WTC11 (cell line): Measurements from ENCODE around the gene TACR1. TPM values are rescaled to one million over a fixed set of nuclear protein-coding genes. Genes with fewer than 3 reads are reported as not detected.

ENCODE experiments used
- ATAC-seq: fragments of 200-7000 bp; cut with Tn5 transposase; 2 replicates; pipeline ENCODE4 v1.10.0; 2021; ENCODE audit warnings: mild to moderate bottlenecking, moderate library complexity
- CTCF ChIA-PET: fragments of 300-600 bp; sonication (Branson Sonifier 250); formaldehyde crosslinking; loops from one replicate; lab custom pipeline; 2021; ENCODE audit warnings: antibody characterized with exemption; lab: Charles Lee
- POLR2A ChIA-PET: fragments of 350-600 bp; sonication (Branson Sonifier 250); formaldehyde crosslinking; loops from one replicate; lab custom pipeline; 2021; ENCODE audit warnings: antibody characterized with exemption; lab: Charles Lee
- DNase-seq: peaks from one replicate; pipeline ENCODE4 v3.0.0; 2021; ENCODE audit warnings: low spot score
- H3K27ac Mint-ChIP-seq: 2 replicates; pipeline ENCODE4 v1.8.0; 2021; ENCODE audit warnings: mixed read lengths
- H3K27me3 Mint-ChIP-seq: 2 replicates; pipeline ENCODE4 v1.8.0; 2021; ENCODE audit warnings: low read depth, mild to moderate bottlenecking, moderate library complexity, mixed read lengths
- H3K36me3 Mint-ChIP-seq: 2 replicates; pipeline ENCODE4 v1.8.0; 2021; ENCODE audit warnings: mixed read lengths
- H3K4me1 Mint-ChIP-seq: 2 replicates; pipeline ENCODE4 v1.8.0; 2022; ENCODE audit warnings: mixed read lengths
- H3K4me3 Mint-ChIP-seq: 2 replicates; pipeline ENCODE4 v1.8.0; 2021; ENCODE audit warnings: mild to moderate bottlenecking, moderate library complexity, mixed read lengths
- H3K9me3 Mint-ChIP-seq: 2 replicates; pipeline ENCODE4 v1.8.0; 2021; ENCODE audit warnings: mixed read lengths
- AR ChIP-seq: fragments of 250-450 bp; sonication (Bioruptor Pico); IDR thresholded peaks from 2 replicates; pipeline ENCODE4 v1.9.0; 2021; ENCODE audit warnings: mild to moderate bottlenecking
- CREM ChIP-seq: sonication (generic); formaldehyde crosslinking; IDR thresholded peaks from 2 replicates; pipeline ENCODE4 v1.8.1; 2022; ENCODE audit warnings: mild to moderate bottlenecking, missing genetic modification reagents, moderate library complexity
- E2F1 ChIP-seq: sonication (generic); formaldehyde crosslinking; IDR thresholded peaks from 2 replicates; pipeline ENCODE4 v1.8.0; 2022; ENCODE audit warnings: mild to moderate bottlenecking, missing genetic modification reagents
- E2F5 ChIP-seq: sonication (generic); formaldehyde crosslinking; IDR thresholded peaks from 2 replicates; pipeline ENCODE4 v1.8.1; 2022; ENCODE audit warnings: mild to moderate bottlenecking, moderate library complexity, missing genetic modification reagents
- KAT7 ChIP-seq: sonication (generic); formaldehyde crosslinking; IDR thresholded peaks from 2 replicates; pipeline ENCODE4 v1.8.1; 2023; ENCODE audit warnings: missing genetic modification reagents, mild to moderate bottlenecking, borderline replicate concordance
- MAX ChIP-seq: sonication (generic); formaldehyde crosslinking; IDR thresholded peaks from 2 replicates; pipeline ENCODE4 v1.8.0; 2022; ENCODE audit warnings: mild to moderate bottlenecking, missing genetic modification reagents
- MLX ChIP-seq: sonication (generic); formaldehyde crosslinking; IDR thresholded peaks from 2 replicates; pipeline ENCODE4 v1.8.1; 2023; ENCODE audit warnings: mild to moderate bottlenecking, missing genetic modification reagents, moderate library complexity
- MYBL2 ChIP-seq: sonication (generic); formaldehyde crosslinking; IDR thresholded peaks from 2 replicates; pipeline ENCODE4 v1.8.1; 2023; ENCODE audit warnings: mild to moderate bottlenecking, moderate library complexity, missing genetic modification reagents
- NFYB ChIP-seq: sonication (generic); formaldehyde crosslinking; conservative IDR thresholded peaks from 2 replicates; pipeline ENCODE4 v1.8.0; 2022; ENCODE audit warnings: low read depth, missing genetic modification reagents
- NR2C2 ChIP-seq: sonication (generic); formaldehyde crosslinking; IDR thresholded peaks from 2 replicates; pipeline ENCODE4 v1.8.0; 2022; ENCODE audit warnings: mild to moderate bottlenecking, missing genetic modification reagents
- RORB ChIP-seq: fragments of 250-450 bp; sonication (Bioruptor Pico); IDR thresholded peaks from 2 replicates; pipeline ENCODE4 v1.9.0; 2021; ENCODE audit warnings: mild to moderate bottlenecking
- SP1 ChIP-seq: sonication (generic); formaldehyde crosslinking; conservative IDR thresholded peaks from 2 replicates; pipeline ENCODE4 v1.8.1; 2022; ENCODE audit warnings: missing genetic modification reagents
- TCF7 ChIP-seq: sonication (generic); formaldehyde crosslinking; IDR thresholded peaks from 2 replicates; pipeline ENCODE4 v1.8.0; 2022; ENCODE audit warnings: mild to moderate bottlenecking, low read depth, missing genetic modification reagents, moderate library complexity
- USF1 ChIP-seq: sonication (generic); formaldehyde crosslinking; IDR thresholded peaks from 2 replicates; pipeline ENCODE4 v1.8.0; 2022; ENCODE audit warnings: mild to moderate bottlenecking, missing genetic modification reagents
- USF2 ChIP-seq: sonication (generic); formaldehyde crosslinking; IDR thresholded peaks from 2 replicates; pipeline ENCODE4 v1.8.1; 2023; ENCODE audit warnings: mild to moderate bottlenecking, missing genetic modification reagents, moderate library complexity
- ZBTB21 ChIP-seq: sonication (generic); formaldehyde crosslinking; IDR thresholded peaks from 2 replicates; pipeline ENCODE4 v1.8.1; 2023; ENCODE audit warnings: mild to moderate bottlenecking, missing genetic modification reagents, borderline replicate concordance
- ZNF138 ChIP-seq: sonication (generic); formaldehyde crosslinking; conservative IDR thresholded peaks from 2 replicates; pipeline ENCODE4 v1.8.1; 2022; ENCODE audit warnings: mild to moderate bottlenecking, moderate library complexity, missing genetic modification reagents
- ZNF263 ChIP-seq: sonication (generic); formaldehyde crosslinking; IDR thresholded peaks from 2 replicates; pipeline ENCODE4 v1.8.1; 2022; ENCODE audit warnings: low read depth, mild to moderate bottlenecking, moderate library complexity, missing genetic modification reagents
- ZNF532 ChIP-seq: fragments of 250-450 bp; sonication (Bioruptor Pico); IDR thresholded peaks from 2 replicates; pipeline ENCODE4 v1.9.0; 2021; ENCODE audit warnings: mild to moderate bottlenecking, borderline replicate concordance
- ZSCAN18 ChIP-seq: fragments of 250-450 bp; sonication (Bioruptor Pico); IDR thresholded peaks from 2 replicates; pipeline ENCODE4 v2.1.2; 2022; ENCODE audit warnings: mild to moderate bottlenecking, moderate library complexity
- total RNA-seq: library from RNA; stranded (reverse); gene quantifications from 3 replicates; pipeline ENCODE4 v1.2.3, GENCODE V29; 2021

Gene TACR1
- total RNA-seq, 1 experiment from 2014 or later, result 0.13 TPM

- no peak for TF ChIP-seq ZSCAN18 (CRISPR knock-in tag)
- TF ChIP-seq CREM (CRISPR knock-in tag), result no peak
- TF ChIP-seq ZNF263 (CRISPR knock-in tag), result no peak
- no peak for TF ChIP-seq NFYB (CRISPR knock-in tag)
- TF ChIP-seq, all 79 proteins: peak for 0
Measured at GRCh38 chr2:75233965-75234364, 34.6 kb upstream of the TACR1 start (continued).

- ChIA-PET POLR2A (no interaction called here), CTCF (no interaction called here)
Measured at GRCh38 chr2:75226617-75227016, 27.3 kb upstream of the TACR1 start.

More at GRCh38 chr2:75226617-75227016, 27.3 kb upstream of the TACR1 start:
- Mint-ChIP-seq H3K36me3 (no peaks in the 10 kb centered on the region), H3K4me3 (no peak overlapping the region), H3K9me3 (peaks cover 5% of the 10 kb centered on the region), H3K27ac (no peak overlapping the region), H3K27me3 (no peaks in the 10 kb centered on the region), H3K4me1 (peaks cover 11% of the 10 kb centered on the region)
- DNase-seq (no peak), ATAC-seq (no peak)
- TF ChIP-seq AR (no peak), MAX (CRISPR knock-in tag) (no peak), TCF7 (no peak), E2F5 (CRISPR knock-in tag) (no peak), ZSCAN18 (CRISPR knock-in tag) (no peak), E2F1 (CRISPR knock-in tag) (no peak), USF1 (no peak), USF2 (CRISPR knock-in tag) (no peak), ZNF532 (CRISPR knock-in tag) (no peak), MLX (CRISPR knock-in tag) (no peak), ZBTB21 (CRISPR knock-in tag) (no peak), RORB (CRISPR knock-in tag) (no peak), KAT7 (CRISPR knock-in tag) (no peak), SP1 (CRISPR knock-in tag) (no peak), NR2C2 (CRISPR knock-in tag) (no peak), ZNF138 (no peak), MYBL2 (no peak)
